ENCODE measurements around the gene RABL3.
A peak's percentile ranks its signal among the peaks of the same experiment; 100 is the strongest.
"Not testable (repeated sequence)": the region's sequence is repeated elsewhere in the genome, so short reads cannot be mapped to it uniquely, and the experiment has no call there.

RABL3 gene

DNA sequence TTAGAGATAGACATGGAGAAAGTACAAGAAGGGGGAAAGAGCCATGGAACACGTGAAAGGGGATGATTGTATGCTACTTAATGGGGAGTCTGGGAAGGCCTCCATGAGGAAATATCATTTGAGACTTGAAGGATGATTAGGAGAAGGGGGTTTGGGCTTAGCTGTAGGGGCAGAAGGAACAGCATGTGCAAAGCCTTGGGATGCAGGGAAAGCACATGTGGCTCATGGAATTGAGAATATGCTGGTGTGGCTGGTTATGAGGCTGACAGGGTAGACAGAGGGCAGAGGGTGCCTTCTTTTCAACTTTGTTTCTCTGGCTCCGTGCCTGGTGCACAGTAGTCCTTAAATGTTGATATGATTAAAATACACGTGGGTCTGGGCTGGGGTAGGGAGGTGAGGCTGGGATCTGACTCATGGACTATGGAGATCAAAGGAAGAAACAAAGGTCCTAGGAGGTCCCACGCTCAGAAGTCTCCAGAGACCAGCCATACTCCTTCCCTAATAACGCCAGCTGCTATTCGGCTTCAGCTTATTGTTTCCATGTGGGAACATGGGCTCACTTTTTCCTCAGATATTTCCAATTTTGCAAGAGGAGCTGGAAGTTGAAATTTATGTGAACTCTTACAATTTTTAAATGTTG lies 1.4 kb upstream of the RABL3 start:
- DNase-seq: no peak

DNA sequence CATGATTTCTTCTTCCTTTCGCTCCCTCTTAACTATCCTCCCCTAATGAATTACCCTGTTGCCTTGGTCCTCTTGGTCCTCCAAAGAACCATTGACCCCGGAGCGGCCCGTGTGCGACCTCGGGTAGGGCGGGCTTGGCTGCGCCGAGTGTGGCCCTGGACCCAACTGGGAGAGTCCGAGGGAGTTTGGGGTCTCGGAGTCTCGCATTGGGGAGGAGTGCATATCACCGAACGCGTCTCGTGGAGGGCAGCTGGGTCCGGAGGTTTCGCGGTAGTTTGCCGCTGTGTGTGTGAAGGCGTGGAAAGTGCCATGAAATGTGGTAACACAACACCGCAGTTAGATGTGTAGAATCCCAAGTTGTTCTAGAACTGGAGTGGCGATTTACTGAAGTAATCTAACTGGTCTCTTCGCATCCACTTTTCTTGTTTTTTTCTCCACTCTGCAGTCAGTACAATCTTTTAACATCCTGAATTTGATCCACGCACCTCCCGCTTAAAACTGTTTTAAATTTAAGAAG lies 591 bp upstream of the RABL3 start:
- DNase-seq: no peak

DNA sequence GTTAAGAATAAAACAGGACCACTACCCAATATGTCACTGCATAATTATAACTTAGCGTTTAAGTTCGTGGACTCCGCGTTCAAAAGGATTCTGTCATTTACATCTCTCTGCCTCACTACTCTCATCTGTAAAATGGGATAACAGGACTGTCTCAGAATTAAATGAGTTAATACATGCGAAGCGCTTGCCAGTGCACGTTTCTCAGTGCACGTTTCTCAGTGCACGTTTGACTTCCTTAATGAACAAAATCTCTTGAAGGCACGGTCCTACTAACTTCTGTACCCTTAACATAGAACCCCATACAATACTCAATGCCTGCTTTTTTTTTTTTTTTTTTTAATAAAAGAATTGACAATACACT lies 499 bp downstream of the RABL3 start:
- DNase-seq: no peak

DNA sequence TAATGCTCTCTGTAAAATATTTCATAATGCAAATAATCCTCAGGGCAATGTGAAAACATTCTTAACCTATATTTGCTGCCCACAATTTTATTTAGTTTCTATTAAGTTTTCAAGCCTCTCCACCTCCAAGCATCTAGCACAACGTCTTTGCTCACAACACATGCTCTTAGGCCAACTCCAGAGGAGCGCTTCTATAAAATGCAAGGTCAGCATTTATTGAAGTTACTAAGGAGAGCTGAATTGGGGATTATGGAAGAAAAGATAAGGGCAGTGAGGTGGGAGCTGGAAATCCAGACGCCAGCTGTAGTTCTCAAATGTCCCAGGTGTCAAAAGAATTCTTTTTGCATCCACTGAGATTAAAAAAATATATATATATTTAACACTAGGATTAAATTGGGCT lies 996 bp downstream of the RABL3 start:
- no peak for DNase-seq

DNA sequence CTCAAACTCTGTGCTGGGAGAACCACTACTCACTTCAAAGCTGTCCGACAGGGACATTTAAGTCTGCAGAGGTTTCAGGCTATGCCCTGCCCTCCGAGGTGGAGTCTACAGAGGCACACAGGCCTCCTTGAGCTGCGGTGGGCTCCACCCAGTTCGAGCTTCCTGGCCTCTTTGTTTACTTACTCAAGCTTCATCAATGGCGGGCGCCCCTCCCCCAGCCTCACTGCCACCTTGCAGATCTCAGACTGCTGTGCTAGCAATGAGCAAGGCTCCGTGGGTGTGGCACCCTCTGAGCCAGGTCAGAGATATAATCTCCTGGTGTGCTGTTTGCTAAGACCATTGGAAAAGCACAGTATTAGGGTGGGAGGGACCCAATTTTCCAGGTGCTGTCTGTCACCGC lies 4.3 kb downstream of the RABL3 start:
- not testable (repeated sequence) for DNase-seq

DNA sequence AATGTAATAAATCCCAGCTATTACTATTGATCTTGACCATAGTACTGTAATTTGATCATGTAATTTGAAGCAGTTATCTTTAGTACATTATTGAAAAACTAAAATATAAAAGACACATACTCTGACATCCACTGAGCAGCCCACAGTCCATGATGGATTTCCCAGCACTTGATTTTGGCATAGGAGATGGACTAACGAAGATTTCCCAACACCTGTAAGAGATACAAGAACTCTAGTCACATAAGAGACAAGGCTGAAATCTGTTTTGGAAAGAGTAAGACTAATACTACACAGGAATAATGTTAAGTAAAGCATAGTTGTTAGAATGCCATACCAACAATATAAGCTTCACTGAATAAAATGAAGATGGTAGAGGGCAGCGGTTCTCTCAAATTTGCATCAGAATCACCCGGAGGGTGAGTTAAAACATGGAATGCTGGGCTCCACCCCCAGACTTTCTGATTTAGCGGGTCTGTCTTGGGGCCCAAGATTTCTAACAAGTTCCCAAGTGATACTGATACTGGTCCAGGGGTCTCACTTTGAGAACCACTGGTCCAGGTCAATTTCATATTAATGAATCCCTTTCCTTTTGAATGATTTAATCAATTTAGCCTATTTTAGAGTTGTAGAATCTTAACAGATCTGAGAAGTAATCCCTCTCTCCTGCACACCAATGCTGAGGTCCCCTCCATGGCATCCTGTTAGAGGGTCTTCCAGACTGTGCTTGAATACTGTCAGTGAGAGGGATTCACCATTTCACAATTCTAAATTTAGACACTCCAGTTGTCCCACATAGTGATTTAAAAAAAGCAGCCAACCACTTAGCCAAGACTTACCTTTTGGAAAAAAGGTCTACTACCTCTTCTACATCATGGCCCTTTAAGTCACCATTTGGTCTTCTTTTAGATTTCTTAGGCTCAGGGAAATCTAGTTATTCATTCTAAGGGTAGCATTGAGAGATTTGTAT lies 11.5 kb downstream of the RABL3 start:
- no peak for DNase-seq

DNA sequence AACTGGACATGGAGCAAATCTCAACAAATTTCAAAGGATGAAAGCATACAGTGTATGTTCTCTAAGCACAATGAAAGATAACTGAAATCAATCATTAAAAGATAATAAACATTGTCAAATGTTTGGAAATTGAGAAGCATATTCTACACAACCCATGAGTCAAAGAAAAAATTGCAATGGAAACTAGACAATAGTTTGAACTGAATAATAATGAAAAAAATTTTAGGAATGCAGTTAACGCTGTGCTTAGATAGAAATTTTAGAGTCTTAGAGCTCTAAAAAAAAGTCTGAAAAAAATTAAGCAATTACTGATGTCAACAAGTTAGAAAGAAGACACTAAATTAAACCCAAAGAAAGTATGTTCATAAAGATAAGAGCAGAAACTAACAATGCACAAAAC lies 15.5 kb downstream of the RABL3 start:
- no peak for DNase-seq

DNA sequence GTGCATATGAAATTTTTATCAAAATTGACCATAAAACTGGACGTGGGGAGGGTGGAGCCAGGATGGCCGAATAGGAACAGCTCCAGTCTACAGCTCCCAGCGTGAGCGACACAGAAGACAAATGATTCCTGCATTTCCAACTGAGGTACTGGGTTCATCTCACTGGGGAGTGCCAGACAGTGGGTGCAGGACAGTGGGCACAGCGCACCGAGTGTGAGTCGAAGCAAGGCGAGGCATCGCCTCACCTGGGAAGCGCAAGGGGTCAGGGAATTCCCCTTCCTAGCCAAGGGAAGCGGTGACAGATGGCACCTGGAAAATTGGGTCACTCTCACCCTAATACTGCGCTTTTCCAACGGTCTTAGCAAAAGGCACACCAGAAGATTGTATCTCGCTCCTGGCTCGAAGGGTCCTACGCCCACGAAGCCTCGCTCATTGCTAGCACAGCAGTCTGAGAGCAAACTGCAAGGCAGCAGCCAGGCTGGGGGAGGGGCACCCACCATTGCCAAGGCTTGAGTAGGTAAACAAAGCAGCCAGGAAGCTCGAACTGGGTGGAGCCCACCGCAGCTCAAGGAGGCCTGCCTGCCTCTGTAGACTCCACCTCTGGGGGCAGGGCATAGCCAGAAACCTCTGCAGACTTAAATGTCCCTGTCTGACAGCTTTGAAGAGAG lies 23.0 kb downstream of the RABL3 start:
- DNase-seq: not testable (repeated sequence)

DNA sequence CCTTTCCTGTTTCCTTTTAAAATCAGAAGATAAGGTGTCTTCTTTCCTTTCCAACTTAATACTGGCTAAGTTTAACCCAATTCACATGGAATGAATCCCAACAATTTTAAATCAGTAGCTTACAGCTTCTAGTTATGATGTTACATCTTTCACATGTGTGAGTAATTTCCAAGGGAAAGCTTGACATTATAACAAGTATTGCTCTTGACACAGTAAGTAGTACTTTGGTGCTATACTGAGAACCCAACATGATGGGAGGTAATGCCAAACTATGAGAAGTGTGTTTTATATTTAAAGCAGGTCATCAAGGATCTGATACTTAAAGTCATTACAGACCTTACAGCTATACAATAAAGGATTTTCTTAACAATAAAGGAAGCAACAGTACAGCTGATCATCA lies 29.1 kb downstream of the RABL3 start:
- no peak for DNase-seq

DNA sequence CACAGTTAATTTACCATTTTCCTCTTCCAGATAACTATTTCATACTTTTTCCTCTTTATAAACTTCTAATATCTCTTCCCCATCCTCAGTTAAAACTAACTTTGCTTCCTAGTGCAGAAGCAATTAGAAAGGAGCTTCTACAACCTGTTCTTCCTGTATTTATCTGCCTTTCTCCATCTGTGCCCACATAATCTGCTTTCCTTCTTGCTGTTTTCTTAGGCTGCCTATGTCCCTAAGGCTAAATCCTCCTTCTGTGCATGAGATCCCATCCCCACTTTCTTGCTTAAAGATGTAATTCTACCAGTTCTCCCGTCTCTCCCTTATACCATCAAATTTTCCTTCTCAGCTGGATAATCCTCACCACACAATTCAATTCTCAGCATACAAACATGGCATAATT lies 31.9 kb downstream of the RABL3 start:
- DNase-seq: no peak

DNA sequence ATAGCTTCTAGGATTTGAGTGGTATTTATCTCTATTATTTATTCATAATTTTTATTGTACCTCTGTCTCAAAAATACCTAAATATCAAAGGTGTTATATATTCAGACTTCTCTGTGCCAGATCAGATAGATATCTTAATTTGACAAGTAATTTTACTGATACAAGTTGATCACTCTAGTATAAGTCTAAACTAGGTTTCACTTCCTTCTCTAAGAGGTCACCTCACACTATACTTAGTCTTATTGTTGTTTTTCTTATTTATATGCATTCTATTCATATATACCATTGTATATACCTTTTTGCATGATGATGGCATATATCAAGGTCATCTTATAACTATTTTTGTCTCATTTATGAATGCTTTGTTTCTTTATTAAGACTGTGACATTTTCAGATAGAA lies 33.9 kb downstream of the RABL3 start:
- DNase-seq: no peak

DNA sequence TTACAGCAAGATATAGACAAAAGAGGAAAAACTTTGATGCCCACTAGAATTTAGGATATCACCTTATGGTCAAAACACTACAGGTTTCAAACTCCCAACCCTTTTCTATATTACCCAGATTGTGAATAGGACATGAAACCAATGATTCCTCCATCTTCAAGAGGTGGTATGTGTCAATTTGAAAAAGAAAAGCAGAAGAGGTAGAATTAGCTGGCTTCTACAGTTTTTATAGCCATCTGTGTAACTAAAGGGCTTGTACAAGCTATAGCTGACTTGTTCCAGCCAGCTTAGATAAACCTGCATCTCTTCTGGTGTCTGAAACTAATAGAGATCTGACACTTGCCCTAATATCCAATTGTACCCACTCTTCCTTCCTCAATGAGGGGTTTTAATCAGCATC lies 35.4 kb downstream of the RABL3 start:
- DNase-seq: no peak

DNA sequence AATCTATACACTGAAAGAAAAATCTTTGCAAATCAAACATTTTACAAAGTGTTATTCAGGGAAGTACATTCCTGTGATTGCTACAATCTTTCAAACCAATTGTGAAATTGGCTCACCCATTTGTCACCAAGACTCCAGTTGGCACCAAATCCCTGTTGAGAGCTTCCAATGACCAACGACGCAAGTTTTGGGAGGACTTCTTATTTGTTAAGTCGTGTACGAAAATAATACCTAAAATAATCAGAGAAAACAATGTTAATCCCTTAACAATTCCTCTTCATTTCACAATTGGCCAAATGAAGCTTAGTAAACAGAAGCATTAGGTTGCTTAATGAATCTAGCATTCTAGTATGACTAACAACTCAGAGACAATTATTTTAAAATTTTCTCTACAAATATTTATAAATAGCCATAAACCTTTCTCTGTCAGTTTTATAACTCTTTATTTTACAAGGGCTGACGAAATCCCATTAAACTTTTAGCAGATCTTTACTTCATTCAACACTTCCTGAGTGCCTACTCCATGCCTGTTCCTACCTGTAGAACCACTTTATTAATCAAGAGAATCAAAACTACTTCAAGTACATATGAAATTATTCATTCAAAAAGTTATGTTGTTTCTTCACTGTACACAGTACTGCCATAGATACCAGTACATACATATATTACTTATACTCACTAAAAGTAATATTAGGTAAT lies 36.3 kb downstream of the RABL3 start:
- no peak for DNase-seq

DNA sequence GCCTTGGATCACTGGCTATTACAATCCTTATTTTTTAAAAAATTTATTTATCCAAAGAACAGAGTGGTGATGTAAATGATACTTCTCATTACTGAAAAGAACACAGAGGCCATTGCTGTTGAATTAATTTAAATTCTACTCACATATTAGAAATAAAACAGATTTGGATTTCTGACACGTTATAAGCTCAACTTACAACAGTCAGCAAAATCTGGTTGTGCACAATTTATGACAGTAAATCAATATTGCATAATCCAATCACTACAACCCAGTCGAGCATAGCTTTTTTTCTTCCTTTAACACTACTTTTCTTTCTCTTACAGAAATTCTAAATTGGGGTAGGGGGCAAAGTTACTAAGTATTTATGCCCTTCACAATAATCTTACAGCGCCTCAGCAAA lies 43.0 kb downstream of the RABL3 start:
- no peak for DNase-seq

DNA sequence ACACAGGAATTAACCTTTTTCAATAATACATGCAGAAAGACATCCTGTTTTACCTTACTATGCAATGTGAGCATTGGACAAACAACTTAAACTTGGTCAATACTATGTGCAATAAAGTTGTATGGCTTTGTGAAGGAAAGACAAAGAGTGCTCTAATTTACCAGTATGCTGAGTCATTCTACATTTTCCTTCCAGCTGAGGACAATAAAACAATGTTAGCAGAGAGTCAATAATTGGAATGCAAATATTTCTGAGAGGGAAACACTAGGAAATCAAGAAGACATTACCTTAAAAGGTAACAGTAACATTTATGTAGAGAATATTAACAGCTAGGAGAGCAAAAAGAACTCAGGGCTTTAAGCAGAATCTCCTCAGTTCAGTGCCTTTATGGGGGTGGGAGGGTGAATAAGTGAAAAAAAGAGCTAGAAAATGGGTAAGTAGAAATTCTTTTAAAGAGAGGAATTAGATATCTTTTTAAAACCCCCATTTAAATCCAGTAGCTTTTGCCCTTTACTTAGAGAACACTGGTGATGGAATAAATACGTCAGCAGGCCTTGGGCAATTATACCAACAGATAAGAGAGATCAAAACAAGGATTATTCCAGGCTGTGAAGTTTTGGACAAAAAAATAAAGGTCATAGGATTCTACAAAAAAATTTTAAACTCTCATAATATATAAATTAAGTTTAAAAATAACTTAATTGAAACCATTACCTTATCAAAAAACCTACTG lies 48.7 kb downstream of the RABL3 start:
- peak; percentile 80 for DNase-seq

DNA sequence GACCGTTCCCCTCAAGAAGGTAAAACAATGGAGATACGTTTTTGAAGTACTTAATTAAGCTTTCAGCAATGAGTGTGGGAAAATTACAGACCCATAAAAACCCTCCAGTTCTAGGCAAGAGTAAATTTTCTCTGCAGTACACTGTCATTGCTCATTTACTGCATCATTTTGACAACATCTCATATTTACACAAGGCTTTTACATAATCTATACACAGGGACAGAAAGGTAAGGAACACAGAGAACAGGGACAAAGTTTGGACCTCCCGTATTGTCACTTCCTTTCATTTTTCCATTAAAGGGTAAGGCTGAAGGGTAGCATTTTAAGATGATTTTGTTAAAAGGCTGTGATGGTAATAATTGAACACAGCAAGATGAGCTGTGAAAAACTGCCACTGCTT lies 52.9 kb downstream of the RABL3 start:
- DNase-seq: peak; percentile 36

DNA sequence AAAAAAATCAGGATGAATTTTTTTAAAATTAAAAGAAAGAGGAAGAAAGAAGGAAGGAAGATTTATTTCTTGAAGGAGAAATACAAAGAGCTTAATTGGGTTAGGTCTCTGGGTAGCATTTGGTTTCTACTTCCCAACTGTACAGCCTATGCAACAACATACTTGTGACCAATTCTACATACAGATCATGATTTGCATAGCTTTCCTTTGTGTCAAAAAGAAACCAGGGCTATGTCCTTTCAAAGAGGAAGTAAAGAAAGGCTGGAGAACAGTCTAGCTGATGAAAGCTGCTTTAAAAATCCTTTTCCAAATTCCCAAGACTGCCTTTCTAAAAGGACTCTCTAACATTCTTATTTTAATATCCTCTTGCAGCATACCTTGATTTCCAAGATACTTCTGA lies 54.2 kb downstream of the RABL3 start:
- DNase-seq: no peak

DNA sequence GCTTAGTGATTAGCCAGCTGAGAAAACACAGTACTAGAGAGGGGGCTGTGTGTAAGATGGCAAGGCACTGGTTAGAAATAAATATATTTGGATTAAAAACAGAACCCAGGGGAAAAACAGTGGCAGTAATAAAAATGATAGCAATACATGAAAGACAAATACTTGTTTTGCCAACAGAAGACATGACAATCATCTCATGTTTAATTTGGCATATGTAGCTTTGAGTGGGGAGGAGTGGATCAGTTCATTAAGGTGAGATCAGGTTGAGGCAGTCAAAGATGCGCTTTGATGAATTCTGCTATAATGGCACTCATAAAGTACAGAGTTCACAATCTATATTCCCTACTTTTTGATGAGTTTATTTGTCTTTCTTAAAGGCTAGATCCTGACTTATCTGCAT lies 56.9 kb downstream of the RABL3 start:
- no peak for DNase-seq

DNA sequence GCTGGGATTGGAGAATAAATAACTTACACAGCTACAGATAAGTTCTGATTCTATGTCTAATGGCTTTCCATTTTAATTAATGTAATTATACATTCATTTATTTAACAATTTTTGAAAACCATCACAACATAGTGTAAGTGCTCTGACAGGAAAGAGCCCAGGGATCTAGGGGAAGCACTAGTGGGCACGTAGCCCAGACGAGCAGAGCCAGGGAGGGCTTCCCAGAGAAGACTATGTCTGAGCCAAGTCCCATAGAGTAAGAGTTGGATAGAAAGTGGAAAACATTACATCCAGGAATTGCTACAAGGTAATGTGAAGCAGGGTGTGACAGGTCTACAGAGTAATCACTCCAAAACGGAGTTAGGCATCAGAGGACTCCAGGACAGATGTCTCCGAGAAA lies 57.4 kb downstream of the RABL3 start:
- DNase-seq: no peak

DNA sequence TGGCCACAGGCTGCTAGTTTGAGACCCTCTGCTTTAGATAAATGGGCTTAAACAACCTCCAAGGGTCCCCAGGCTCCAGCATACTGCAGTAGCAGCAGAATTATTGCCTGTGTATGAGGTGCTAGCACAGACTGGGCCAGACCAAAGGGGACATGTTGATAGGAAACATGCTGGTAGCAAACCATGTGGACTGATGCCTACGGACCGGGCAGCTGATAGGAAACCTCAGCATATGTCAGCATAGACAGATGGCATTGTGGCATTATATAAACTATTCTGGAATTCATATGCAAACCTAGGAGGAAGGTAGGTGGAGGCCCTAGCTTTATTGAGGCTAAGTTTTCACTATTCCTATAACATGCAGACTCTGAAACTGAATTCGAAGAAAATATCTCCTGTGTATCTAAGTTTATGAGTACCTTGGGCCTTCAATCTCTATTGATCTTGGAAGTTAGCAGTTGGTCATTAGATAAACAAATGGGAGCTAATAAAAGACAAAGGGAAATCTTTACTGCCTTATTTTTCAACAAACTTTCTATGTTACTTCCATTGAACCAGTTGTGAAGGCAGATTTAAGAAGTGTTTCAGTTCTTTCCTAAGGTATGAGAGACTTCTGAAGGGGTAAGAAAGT lies 58.5 kb downstream of the RABL3 start:
- no peak for DNase-seq

DNA sequence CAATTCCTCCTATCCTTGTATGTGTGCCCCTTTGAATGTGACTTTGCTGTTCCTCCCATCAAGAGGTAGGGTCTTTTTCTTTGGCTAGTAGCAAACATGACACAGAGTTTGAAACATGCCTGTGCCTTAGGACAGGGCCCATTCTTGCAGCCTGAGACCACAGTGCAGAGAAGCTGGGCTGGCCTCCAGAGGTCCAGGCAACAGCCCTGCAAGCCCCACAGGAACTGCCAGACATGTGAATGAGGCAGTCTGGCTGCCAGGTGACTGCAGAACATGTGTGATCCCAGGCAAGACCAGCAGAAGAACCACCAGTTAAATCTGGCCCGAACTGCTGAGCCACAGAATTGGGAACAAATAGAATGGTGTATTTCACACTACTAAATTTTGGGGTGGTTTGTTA lies 59.1 kb downstream of the RABL3 start:
- DNase-seq: no peak

DNA sequence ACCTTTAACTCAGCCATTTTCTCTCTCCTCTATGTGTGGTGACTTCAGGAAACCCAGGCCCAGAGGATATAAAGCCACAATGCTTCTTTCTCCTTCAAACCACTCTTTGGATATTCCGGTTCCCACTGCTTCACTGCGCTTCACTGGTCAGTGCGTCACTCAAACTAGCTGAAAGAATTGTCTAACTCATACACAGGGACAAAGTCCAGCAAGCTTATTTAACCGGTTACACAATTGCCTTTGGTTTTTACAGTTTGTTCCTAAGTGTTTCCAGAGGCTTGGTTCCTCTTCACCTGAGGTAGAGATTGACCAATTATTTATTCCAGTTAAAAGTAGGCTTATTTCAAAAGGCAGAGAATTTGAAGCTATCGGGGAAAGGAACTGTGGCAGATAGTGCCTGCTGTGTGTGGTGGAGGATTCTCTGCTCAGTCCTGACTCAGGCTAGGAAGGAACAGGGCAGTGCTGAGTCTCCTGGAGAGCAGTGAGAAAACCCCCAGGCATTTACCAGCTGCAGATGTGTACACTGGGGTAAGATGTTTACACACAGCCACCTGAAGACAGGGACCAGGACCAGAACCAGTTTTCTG lies 60.1 kb downstream of the RABL3 start, which contains the start of gene HGD:
TSS of gene HGD (minus strand) at position 145 of the 587 bp plus-strand sequence. CDS start at position 17, 128 bp downstream.
- DNase-seq: no peak

Data from NCI-H748 treated with DMSO at 0.1 percent for 48 hours (cell line).